GM15510 (cell line): Measurements from ENCODE around the gene OXER1.

Experiments
- POLR2A ChIP-seq: IDR thresholded peaks from 3 replicates; pipeline ENCODE4 v1.6.1; 2011; ENCODE audit warnings: borderline replicate concordance; ENCODE audit not compliant: insufficient read length; ENCODE audit errors: extremely low read depth

OXER1 gene, protein sequence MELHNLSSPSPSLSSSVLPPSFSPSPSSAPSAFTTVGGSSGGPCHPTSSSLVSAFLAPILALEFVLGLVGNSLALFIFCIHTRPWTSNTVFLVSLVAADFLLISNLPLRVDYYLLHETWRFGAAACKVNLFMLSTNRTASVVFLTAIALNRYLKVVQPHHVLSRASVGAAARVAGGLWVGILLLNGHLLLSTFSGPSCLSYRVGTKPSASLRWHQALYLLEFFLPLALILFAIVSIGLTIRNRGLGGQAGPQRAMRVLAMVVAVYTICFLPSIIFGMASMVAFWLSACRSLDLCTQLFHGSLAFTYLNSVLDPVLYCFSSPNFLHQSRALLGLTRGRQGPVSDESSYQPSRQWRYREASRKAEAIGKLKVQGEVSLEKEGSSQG

DNA sequence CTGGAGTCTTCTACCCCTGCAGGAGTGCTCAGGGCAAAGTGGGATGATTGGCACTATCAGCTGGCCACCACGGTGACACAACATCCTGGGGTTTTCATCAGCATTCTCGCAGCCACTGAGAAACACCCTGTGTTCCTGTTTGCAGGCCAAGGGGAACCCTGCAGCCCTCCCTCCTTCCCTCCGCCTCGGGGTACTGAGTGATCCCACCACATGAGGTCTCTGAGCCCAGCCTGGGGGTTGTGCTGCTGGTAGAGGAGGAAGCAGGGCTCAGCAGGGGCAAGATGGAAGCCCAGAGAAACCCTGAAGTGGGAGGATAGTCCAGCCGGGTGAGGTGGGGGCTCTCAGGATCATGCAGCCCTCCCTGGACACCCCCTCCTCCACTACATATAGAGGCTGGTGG, at the start of gene OXER1:
OXER1 (minus strand) TSS at position 40 of the 400 bp plus-strand sequence. CDS start 73 bp downstream, outside the sequence.
- TF ChIP-seq POLR2A = no peak

DNA sequence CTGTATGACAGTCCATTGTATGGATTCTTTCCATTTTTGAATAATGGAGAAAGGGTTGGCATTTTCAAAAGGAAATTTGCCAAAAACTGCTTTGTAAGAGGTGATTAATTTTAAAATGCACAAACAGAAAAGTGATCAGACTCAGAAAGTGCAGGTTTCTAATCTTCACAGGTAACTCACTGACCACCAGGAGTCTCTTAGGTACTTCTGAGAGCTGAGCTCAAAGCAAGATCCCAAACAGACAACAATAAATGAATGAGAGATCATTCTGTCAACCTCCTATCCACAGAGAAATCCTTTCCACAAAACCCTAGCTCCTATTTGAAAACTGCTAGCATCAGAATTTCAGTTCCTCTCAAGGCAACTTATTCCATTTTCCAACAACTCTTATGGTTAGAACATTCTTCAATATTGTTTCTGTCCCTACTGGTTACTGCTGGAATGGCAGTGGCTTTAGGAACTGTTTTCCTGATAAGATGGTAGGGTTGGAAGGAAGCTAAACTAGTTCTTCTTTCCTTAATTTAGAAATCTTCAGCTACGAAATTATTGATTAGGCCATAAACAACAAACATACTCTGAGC, 49.1 kb upstream of the OXER1 start:
- TF ChIP-seq POLR2A = no peak

DNA sequence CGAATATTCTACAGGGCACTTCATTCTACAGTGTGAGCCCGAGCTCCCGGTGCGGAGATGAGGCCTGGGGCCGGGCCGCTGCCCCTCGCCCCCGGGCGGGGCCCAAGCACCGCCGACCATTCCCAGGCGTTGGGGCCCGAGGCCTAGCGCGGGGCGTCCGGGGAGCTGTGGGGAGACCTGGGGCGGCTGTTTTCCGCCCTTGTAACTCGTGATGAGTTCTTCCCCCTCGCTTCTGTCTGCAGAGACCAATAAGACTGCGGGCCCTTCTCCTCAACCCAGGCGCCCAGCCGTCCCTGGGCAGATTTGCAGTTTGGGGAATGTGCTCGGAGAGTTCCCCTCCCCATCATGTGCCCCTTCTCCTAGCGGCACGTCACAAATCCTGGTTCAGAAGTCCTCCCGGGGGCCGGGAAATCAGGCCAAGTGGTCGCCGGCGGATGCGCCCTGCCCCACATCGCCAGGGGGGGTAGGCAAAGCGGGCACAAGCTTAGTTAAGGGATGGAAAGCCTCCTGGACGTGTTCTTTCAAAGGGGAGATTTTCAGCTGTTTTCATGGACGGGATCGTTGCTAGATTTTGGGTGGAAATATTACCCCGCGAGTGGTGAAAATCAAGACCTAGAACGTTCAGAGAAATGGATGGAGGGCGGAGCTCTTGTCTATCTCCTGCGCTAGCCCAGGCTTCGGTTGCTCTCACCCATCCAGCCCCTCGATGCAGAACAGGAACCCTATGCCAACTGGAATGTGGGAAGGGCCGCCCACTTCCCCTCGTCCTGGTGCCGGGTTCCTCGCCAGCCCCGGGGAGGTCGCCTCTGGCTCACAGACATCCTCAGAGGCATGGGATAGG, 47.3 kb upstream of the OXER1 start:
- TF ChIP-seq POLR2A = no peak

DNA sequence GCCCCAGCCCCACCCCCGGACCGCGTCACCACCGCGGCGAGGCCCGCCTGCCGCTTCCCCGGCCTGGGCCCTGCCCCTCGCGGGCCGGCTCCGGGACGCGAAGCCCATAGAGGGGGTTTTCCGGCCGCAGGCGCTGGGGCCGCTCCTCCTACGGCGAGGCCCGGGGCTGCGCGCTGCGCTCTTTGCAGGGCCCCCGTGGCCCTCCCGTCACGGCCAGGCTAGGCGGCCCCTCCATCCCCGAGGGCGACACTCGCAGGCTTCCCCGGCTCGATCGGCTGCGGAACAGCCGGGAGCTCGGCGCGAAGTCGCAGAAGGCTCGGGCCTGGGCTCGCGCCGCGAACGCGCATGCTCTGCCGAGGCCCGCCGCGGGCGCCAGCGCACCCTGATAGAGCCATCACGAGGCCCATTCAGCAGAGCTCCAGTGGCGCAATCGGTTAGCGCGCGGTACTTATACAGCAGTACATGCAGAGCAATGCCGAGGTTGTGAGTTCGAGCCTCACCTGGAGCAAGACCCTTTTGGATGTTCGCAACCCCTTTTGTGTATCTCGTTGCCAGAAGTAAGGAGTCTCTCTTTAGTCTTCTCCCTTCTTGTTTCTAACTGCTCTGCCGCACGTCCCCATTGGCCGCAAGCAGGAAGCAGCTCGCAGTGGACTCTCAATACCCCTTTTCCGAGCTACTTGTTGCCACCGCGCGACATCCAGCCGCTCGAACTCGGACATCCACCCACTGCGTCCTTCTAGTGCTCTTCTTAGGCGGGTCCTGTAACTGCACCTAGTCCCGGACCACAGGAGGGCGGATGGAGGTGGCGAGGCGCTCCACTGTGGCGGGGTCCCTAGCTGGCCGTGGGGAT, 46.4 kb upstream of the OXER1 start:
- TF ChIP-seq POLR2A = peak; percentile 74

DNA sequence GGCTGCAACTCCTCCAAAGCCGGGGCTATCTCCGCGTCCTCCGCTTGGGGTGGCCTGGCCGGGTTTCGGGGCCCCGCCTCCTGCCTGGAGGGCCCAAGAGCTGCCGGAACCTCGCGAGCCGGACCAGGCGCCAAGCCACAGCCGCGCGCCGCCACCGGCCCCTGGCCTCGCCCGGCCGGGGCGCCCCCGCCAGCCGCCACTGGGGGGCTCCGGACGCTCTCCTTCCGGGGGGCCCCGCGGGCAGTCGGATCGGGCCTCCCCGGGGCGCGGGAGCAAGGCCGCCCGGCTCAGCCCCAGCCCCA, 45.8 kb upstream of the OXER1 start:
- no peak for TF ChIP-seq POLR2A

DNA sequence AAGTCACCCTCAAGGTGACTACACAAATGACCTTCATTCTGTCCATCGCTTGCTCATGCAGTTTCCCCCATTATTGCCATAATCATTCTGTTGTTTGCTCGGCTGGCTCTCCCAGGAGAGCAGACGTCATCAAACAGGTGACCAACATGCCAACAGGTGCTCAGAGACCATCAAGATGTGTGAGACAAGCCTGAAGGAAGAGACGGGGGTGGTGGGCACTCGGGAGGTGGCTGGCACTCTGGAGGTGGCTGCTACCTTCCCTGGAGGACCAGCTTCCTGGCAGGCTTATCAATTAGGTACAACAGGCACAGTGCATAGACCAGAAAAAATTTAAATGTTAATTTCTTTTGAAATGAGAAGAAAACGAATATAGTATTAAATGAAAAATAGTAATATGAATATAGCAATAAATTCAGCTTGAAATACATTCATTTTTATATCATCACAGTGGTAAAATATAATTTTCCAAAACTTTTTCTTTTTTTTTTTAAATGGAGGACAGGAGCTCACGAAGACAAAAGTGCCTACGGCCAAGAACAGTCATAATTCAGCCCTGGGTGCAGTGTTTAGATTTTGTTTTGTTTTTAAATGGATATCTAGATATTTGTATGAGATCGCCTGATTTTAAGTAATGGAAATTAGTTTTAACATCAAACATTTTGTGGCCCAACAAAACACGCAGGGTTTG, 45.3 kb upstream of the OXER1 start:
- no peak for TF ChIP-seq POLR2A

DNA sequence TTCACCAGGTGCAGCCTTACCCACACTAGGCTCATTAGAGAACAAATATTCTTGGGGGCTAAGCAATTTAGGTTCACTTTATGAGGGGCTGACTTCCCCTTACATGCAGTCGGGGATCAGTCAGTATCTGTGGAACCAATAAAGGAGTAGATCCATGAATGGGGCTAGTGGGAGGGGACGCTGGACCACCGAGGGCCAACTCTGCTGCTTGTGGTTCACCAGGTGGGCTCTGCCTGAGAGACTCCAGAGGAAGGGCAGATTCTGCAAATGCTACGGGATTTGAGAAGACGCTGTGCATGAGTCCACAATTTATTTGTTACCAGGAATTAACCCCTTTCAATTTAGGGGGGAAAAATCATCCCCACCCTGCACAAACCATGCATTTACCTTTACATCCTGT, 44.4 kb upstream of the OXER1 start:
- TF ChIP-seq POLR2A = no peak

DNA sequence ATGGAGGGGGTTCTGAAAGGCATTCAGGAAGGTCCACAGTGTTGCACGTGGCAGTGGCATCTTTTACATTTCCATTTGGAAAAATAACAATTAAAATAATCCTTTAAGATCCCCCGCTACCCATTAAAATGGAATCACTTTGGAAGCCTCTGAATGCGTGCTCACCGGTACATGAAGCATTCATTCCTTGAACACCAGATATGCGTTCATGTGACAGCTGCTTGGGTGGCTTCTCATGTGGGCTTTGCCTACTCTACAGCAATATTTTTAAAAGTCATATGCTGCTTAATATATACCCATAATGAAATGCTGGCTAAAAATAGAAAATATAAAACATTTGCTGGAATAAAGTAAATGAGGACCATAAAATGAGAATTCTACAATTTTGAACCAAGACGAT, 42.9 kb upstream of the OXER1 start:
- TF ChIP-seq POLR2A = no peak

DNA sequence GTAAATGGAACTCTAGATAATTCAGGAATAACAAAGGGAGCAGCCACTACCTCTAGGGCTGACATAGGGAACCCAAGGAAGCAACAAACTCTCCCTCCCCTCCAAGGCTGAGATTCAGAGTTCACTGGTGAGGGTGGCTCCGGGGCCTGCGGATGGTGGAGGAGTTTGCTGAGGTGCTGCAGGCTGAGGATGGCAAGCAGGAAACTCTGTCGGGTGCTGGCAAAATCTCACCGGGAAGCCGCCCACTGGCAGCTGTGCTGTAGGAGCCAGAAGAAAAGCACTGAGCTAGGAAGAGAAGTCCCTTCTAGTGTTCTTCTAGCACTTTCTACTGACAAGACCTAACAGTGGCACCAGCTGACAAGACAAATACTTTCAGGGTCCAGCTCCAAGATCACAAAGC, 41.0 kb upstream of the OXER1 start:
- TF ChIP-seq POLR2A = no peak

DNA sequence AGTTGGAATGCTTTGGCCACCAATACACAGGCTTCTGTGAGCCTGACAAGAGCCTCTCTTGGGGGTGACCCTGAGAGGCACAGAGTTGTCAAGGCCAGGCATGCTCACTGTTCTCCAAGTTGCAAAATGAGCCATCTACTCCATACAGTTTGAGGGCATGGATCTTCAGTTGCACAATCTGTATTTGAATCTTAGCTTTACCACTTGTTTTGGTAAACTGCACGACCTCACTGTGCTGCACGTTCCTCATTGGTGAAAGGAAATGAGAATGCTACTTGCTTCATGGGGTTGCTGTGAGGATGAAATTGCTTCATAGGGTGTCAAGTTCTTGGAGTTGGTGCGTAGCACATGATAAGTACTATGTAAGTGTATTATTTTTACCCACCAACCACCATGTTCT, 40.4 kb upstream of the OXER1 start:
- no peak for TF ChIP-seq POLR2A

DNA sequence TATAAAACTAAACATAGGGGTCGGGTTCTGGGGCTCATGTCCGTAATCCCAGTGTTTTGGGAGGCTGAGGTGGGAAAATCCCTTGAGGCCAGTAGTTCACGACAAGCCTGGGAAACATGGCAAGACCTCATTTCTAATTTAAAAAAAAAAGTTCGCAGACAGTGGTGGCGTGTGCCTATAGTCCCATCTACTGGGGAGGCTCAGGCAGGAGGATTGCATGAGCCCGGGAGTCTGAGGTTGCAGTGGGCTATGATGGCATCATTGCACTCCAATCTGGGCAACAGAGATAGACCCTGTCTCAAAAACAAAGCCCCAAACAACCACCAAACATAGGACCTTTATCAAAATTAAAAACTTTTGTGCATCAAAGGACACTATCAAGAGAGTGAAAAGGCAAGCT, 38.2 kb upstream of the OXER1 start:
- no peak for TF ChIP-seq POLR2A

DNA sequence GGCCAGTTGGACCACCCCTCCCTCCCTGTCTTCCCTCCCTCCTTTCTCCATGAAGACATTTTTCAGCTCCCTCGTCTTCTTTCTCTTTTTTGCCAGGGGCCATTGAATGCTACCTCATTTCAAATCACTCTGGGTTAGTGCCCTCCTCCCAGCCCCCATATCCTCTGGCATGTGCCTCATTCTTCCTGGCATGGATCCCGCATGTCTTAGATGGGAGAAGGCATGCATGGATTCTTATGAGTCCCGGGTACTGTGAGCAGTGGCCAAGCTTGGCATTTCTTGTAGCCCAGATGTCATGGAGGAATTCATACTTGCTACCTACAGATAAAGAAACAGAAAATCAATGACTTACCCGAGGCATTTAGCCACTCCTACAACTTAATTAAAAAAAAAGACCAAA, 37.4 kb upstream of the OXER1 start:
- TF ChIP-seq POLR2A = no peak

DNA sequence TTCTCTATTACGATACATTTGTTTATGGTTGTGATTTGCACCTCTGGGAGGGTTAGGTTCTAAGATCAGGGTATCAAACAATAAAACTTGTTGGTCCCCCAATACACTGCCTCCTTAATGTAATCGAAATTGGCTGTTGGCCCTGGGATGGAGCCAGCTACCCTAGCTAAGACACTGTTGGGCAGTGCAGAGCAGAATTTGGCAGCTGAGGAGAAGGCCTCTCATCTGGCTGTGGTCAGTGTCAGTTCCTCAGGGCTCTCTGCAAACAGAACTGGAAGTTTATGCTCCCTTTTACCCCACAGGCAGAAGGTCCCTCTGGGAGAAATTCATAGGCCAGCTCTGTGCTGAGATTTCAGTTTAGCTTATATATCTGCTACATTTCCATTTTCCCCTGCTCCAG, 37.0 kb upstream of the OXER1 start:
- TF ChIP-seq POLR2A = no peak

DNA sequence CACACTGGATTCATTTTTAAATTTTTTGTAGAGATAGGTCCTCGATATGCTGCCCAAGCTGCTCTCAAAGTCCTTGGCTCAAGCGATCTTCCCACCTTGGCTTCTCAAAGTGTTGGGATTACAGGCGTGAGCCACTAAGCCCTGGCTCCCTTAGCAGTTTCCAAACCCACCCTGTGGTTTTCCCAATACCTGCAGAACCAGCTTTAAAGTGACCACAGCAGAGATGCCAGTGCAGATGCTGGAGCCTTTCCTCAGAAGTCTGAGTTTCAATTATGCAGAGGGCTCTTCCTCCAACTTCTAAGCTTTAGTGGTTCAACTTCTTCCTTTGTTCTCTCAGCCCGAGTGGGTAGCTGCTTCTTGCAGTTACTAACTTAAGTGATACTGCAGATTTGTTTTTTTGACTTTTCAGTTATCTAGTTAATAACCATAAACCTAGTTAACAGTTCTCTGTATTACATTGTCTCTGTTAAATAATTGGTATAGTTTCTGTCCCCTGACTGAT, 36.6 kb upstream of the OXER1 start:
- no peak for TF ChIP-seq POLR2A
